Measurements from ENCODE around the gene NCAPD3. TPM values are rescaled to one million over a fixed set of nuclear protein-coding genes. Genes with fewer than 3 reads are reported as not detected.

The NCAPD3 gene
- total and polyA plus RNA-seq, 2 of the 13 experiments (the other 11 are each of a cell fraction or from before 2014, with no cell fraction given) = 20.7 to 25.6 TPM

DNA sequence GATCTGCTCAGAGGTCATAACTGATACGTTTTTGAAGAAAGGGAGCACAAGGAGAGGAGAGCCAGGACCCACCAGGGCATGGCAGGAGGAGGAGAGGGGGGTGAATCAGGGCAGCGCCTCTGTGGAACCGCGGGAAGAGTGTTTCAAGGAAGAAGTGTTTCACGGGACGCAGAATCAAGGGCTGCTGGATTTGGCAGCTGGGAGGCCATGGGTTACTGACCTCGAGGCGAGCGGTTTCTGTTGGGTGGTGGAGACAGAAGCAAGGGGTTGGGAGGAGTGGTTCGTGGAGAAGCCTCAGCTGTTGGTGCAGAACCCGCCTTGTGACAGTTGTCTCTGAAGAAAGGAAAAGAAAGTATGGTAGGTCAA, 13.8 kb upstream of the NCAPD3 start:
- TF ChIP-seq ZEB1 (IDR thresholded peaks at IDR 0.05; ENCODE audit: insufficient replicate concordance, low read depth) (no peak), KAT2B (IDR thresholded peaks at IDR 0.05; ENCODE audit: borderline replicate concordance, low read depth, low read length) (no peak), MIER2 (CRISPR knock-in tag; IDR thresholded peaks at IDR 0.05) (no peak), ZNF18 (CRISPR knock-in tag; IDR thresholded peaks at IDR 0.05; ENCODE audit: insufficient replicate concordance) (no peak), HNF4G (IDR thresholded peaks at IDR 0.05; ENCODE audit: borderline replicate concordance, low read depth, low read length) (no peak), HNF4G (CRISPR knock-in tag; IDR thresholded peaks at IDR 0.05; ENCODE audit: borderline replicate concordance, low read depth) (no peak), ZNF746 (CRISPR knock-in tag; IDR thresholded peaks at IDR 0.05) (no peak), ZNF432 (CRISPR knock-in tag; IDR thresholded peaks at IDR 0.05; ENCODE audit: borderline replicate concordance) (no peak), SNAPC2 (CRISPR knock-in tag; IDR thresholded peaks at IDR 0.05) (no peak), CREB1 (IDR thresholded peaks at IDR 0.05) (no peak), CREB1 (CRISPR knock-in tag; IDR thresholded peaks at IDR 0.05) (no peak), ZNF550 (CRISPR knock-in tag; IDR thresholded peaks at IDR 0.05; ENCODE audit: borderline replicate concordance) (no peak), SP1 (IDR thresholded peaks at IDR 0.05) (no peak), SP1 (CRISPR knock-in tag; IDR thresholded peaks at IDR 0.05) (no peak)
- TF ChIP-seq, protein P1, sequence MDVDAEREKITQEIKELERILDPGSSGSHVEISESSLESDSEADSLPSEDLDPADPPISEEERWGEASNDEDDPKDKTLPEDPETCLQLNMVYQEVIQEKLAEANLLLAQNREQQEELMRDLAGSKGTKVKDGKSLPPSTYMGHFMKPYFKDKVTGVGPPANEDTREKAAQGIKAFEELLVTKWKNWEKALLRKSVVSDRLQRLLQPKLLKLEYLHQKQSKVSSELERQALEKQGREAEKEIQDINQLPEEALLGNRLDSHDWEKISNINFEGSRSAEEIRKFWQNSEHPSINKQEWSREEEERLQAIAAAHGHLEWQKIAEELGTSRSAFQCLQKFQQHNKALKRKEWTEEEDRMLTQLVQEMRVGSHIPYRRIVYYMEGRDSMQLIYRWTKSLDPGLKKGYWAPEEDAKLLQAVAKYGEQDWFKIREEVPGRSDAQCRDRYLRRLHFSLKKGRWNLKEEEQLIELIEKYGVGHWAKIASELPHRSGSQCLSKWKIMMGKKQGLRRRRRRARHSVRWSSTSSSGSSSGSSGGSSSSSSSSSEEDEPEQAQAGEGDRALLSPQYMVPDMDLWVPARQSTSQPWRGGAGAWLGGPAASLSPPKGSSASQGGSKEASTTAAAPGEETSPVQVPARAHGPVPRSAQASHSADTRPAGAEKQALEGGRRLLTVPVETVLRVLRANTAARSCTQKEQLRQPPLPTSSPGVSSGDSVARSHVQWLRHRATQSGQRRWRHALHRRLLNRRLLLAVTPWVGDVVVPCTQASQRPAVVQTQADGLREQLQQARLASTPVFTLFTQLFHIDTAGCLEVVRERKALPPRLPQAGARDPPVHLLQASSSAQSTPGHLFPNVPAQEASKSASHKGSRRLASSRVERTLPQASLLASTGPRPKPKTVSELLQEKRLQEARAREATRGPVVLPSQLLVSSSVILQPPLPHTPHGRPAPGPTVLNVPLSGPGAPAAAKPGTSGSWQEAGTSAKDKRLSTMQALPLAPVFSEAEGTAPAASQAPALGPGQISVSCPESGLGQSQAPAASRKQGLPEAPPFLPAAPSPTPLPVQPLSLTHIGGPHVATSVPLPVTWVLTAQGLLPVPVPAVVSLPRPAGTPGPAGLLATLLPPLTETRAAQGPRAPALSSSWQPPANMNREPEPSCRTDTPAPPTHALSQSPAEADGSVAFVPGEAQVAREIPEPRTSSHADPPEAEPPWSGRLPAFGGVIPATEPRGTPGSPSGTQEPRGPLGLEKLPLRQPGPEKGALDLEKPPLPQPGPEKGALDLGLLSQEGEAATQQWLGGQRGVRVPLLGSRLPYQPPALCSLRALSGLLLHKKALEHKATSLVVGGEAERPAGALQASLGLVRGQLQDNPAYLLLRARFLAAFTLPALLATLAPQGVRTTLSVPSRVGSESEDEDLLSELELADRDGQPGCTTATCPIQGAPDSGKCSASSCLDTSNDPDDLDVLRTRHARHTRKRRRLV (CRISPR knock-in tag; IDR thresholded peaks at IDR 0.05) = no peak
- TF ChIP-seq, protein P2, sequence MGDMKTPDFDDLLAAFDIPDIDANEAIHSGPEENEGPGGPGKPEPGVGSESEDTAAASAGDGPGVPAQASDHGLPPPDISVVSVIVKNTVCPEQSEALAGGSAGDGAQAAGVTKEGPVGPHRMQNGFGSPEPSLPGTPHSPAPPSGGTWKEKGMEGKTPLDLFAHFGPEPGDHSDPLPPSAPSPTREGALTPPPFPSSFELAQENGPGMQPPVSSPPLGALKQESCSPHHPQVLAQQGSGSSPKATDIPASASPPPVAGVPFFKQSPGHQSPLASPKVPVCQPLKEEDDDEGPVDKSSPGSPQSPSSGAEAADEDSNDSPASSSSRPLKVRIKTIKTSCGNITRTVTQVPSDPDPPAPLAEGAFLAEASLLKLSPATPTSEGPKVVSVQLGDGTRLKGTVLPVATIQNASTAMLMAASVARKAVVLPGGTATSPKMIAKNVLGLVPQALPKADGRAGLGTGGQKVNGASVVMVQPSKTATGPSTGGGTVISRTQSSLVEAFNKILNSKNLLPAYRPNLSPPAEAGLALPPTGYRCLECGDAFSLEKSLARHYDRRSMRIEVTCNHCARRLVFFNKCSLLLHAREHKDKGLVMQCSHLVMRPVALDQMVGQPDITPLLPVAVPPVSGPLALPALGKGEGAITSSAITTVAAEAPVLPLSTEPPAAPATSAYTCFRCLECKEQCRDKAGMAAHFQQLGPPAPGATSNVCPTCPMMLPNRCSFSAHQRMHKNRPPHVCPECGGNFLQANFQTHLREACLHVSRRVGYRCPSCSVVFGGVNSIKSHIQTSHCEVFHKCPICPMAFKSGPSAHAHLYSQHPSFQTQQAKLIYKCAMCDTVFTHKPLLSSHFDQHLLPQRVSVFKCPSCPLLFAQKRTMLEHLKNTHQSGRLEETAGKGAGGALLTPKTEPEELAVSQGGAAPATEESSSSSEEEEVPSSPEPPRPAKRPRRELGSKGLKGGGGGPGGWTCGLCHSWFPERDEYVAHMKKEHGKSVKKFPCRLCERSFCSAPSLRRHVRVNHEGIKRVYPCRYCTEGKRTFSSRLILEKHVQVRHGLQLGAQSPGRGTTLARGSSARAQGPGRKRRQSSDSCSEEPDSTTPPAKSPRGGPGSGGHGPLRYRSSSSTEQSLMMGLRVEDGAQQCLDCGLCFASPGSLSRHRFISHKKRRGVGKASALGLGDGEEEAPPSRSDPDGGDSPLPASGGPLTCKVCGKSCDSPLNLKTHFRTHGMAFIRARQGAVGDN (CRISPR knock-in tag; IDR thresholded peaks at IDR 0.05) = no peak
- Histone ChIP-seq H4K20me1 (ENCODE audit: insufficient read depth, low read length) (peaks cover 7% of the 10 kb centered on the region), H3K27me3 (ENCODE audit: control insufficient read depth in 1 of 2, insufficient read depth in 2 of 2, low read length in 2 of 2) (no peaks in the 10 kb centered on the region), H3K9me3 (ENCODE audit: low read length) (no peaks in the 10 kb centered on the region), H3K79me2 (ENCODE audit: insufficient read depth, low read length) (no peaks in the 10 kb centered on the region), H3K4me1 (ENCODE audit: insufficient read depth, low read length) (peaks cover 19% of the 10 kb centered on the region), H3K36me3 (replicated peaks in 1 of 2; ENCODE audit: control insufficient read depth in 1 of 2, insufficient read depth in 2 of 2, low read length in 2 of 2) (peaks cover 4 to 5% of the 10 kb centered on the region in 2 experiments; a peak in 3 of 5 replicates), H3K4me2 (ENCODE audit: low read depth, low read length) (no peak overlapping the region), H3K9ac (ENCODE audit: insufficient read depth, low read depth, low read length) (no peak overlapping the region), H3K27ac (ENCODE audit: extremely low read length, insufficient read depth, low read length) (no peak overlapping the region), H2AFZ (ENCODE audit: low read length) (no peak overlapping the region), H3K4me3 (replicated peaks in 1 of 3; ENCODE audit: insufficient read depth in 1 of 3, low read depth in 2 of 3, low read length in 3 of 3) (no peak overlapping the region)
- no TSS peak for BruUV-seq (replicated peaks)
- in situ Hi-C loops (cut with HindIII; ENCODE audit: extremely low pct_ligation_motif_present, low pct_unique_long_range_greater_than_20kb) (no loop called here), intact Hi-C loops (cut with micrococcal nuclease; ENCODE audit: unreplicated experiment) (no loop called here)
- no peak for FAIRE-seq
- POLR2A ChIA-PET = no interaction called here
- ATAC-seq = no peak
- CTCF ChIA-PET (ENCODE audit: low intra/inter-chr PET ratio, low total read pairs) = no interaction called here
- no peak for DNase-seq (ENCODE audit: low spot score)
- 94% methylated on average over 11 of the region's 11 CpGs for WGBS (ENCODE audit: low lambda C conversion rate)
